Measurements from ENCODE around the gene EPS8L1. TPM values are rescaled to one million over a fixed set of nuclear protein-coding genes. Genes with fewer than 3 reads are reported as not detected.

Gene EPS8L1
- total RNA-seq, 4 donors from 2014 or later: 0.33 to 0.66 (median 0.51) TPM; not detected in 1

GRCh38 chr19:55062735-55063491 lies 12.8 kb upstream of the EPS8L1 start, which contains the start of gene RDH13:
TSS of gene RDH13 (minus strand) at chr19:55063148. CDS start at chr19:55063032, 116 bp downstream.
- no peak for TF ChIP-seq CTCF (IDR thresholded peaks at IDR 0.05; ENCODE audit: low read depth)

- TF ChIP-seq CTCF (IDR thresholded peaks at IDR 0.05; ENCODE audit: low read depth): no peak
Measured at GRCh38 chr19:55063492-55063843, 12.2 kb upstream of the EPS8L1 start.

- no peak for TF ChIP-seq CTCF (IDR thresholded peaks at IDR 0.05; ENCODE audit: low read depth)
Measured at GRCh38 chr19:55066107-55066709, 9.5 kb upstream of the EPS8L1 start.

- TF ChIP-seq CTCF (IDR thresholded peaks at IDR 0.05; ENCODE audit: low read depth): no peak
Measured at GRCh38 chr19:55067869-55068268, 7.8 kb upstream of the EPS8L1 start.

- no peak for TF ChIP-seq CTCF (IDR thresholded peaks at IDR 0.05; ENCODE audit: low read depth)
Measured at GRCh38 chr19:55068950-55069864, 6.5 kb upstream of the EPS8L1 start.

- no peak for TF ChIP-seq CTCF (IDR thresholded peaks at IDR 0.05; ENCODE audit: low read depth)
Measured at GRCh38 chr19:55069865-55070197, 5.8 kb upstream of the EPS8L1 start.
